NOMO-1 (cell line): ENCODE data around the gene CSNK2A2.

Experiments used
- DNase-seq, 2 experiments: peaks; one replicate each; lab custom pipeline; 2025; ENCODE audit not compliant: unreplicated experiment in 2 of 2; lab: John Stamatoyannopoulos, UW

Gene CSNK2A2

GRCh38 chr16:58116081-58116480 lies 81.8 kb downstream of the CSNK2A2 start:
- no peak for DNase-seq

DNA sequence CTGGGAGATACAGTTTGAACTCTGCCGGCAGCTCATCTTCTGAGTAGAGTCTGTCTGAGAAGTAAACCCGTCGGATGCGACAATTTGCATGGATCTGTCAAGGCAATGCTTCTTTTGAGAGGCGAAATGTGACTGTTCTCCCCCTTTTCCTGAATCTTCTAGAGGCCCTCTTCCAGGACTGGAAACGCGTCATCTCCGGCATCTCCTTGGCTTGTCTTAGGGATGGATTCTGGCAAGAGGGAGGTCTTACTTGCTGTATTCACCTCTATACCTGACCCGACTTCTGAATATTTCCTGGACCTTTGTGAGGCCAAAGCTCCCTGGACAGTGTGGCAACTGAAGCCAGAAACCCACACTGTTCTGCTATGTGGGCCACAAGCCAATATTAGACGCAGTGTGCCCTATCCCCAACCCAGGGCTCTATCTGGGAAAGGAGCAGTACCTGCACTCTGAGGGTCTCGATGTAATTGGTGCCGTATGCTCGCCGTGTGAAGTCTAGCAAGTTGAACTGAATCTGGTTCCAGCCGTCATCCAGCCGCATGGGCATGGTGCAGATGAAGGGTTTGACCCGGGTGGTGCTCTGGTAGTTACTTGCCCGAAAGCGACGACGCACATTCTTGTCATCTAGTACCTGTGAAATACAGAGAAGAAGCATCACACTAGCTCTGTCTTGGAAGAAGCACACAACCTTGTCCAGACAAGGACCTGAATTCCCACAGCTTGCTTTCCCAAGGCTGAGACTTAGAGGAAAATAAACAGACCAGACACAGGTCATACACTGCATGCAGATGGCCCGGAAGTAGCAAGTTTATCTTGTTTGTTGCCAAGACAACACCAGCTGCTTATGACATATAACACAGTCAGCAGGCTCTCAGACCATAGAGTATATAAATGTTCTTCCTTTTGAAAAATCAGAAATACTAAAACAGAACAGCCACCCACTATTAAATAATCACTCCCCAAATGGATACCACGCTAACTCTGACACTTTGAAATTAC lies 82.8 kb downstream of the CSNK2A2 start:
- no peak for DNase-seq

DNA sequence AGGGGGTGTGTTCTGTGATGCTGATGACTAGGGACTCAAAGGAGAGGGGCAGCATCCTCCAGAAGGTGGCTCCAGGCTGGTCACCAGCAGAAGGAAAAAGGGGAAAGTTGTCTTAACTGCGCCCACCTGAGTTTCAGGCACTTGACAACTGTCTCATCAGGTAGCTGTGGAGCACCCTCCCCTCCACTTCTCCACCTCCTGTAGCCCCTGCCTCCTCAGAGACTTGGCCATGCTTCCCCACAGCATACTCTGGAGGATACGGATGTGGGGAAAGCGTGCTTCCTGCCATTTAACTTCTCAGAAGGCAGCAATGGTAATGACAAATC lies 86.6 kb downstream of the CSNK2A2 start:
- DNase-seq = no peak

DNA sequence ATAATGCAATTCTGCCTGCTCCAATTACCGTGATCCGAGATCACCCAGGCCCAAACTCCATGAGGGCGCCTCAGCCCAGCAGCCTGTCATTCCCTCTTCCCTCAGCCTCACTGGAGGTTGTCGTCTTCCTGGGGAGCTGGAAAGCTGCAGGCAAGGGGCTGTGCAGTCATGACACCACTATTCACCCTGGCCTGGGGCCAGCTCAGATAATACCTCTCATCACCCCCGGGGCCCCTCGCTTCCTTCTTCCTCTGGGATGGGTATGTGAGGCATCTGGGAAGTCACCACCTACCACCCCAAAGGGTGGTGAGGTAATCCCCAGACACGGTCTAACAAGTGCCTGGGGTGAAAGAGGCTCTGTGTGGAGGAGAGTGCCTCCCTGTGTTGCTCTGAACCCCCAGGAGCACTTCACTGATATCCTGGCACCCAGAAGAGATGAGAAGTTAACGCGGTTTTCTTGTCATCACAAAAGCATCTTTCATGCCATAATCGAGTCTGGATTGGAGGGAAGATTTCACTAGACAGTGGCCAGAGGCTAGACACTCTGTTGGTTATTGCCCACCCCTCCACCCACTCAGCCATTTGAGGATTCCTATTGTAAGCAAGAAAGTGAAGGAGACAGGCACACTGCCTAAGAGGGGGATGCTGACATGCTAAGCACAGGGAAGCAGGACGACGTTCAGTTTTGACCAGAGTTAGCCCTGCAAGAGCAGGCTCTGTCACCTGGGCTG lies 87.2 kb downstream of the CSNK2A2 start:
- DNase-seq = no peak

DNA sequence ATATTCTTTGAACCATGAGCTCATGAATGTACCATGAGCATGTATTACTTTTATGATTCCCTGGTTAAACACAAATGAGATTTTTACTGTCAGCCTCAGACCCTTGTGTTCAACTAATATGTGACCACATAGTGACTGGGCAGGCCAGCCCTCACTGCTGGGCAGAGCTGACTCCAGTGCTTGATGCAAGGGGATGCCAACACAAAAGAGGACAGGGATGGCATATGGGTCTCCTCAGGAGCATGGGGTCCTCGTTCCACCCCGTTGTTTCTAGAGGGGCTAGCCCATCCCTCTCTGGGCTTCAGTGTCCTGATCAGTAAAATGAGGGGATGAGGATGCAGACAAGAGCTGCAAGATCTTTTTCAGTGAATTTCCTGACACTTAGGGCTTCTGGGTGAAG lies 88.0 kb downstream of the CSNK2A2 start:
- DNase-seq = no peak

GRCh38 chr16:58109330-58109729 lies 88.6 kb downstream of the CSNK2A2 start:
- peak in 1 of 2 experiments; percentile 49 for DNase-seq
